GM12872 (cell line): ENCODE data around the gene JARID2.

Source experiments
- CTCF ChIP-seq: IDR thresholded peaks from 3 replicates; pipeline ENCODE4 v1.5.1; 2011; ENCODE audit warnings: low read depth, mild to moderate bottlenecking, low read length, moderate library complexity; ENCODE audit not compliant: insufficient read depth

JARID2 gene

DNA sequence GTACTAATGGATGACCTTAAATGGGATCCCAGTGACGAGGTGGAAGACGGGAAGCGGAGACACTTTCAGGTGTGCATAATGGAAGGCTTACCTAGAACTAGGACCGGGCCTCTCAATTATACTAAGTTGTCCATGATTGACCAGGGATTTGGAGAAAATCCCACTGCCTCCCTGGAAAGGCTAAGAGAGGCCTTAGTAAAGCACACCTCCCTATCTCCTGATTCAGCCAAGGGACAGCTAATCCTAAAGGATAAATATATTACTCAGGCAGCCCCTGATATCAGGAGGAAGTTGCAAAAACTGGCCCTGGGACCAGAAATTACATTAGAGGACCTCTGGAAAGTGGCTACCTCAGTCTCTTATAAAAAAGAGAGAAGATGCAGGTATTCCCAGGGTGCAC lies 93.2 kb downstream of the JARID2 start:
- TF ChIP-seq CTCF = no peak

GRCh38 chr6:15340105-15340601 lies 94.3 kb downstream of the JARID2 start:
- TF ChIP-seq CTCF = no peak

GRCh38 chr6:15340775-15341174 lies 94.9 kb downstream of the JARID2 start:
- no peak for TF ChIP-seq CTCF

DNA sequence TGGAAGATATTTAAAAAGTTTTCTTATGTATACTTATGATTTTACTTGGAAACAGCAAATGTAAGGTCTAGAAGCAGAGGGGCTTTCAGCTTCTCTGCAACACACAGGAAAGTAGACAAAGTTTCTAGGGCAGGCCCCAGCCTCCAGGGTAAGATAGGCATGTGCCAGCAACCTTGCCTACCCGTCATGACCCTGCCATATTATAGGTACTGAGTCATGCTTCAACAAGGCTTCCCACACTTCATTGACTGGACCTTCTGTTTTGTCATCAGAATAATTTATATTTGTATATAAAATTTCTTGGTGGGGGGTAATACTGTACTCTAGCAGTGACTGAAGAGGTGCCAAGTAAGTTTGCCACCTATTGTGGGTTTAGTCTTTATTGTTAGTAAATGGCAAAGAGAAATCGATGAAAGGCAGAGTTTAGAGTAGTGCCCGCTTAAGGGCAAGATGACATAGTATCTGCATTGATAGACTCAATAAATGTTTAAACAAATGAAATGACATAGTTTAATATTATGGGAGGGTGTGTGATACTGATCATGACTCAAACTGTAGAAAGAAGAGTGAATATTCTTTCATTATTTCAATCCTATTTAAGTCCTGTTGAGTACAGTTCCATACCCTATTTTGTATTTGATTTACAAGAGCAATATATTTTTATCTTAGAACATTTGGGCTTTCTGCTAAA lies 95.6 kb downstream of the JARID2 start:
- no peak for TF ChIP-seq CTCF

- no peak for TF ChIP-seq CTCF
Observed at GRCh38 chr6:15342114-15342513, 96.2 kb downstream of the JARID2 start.

DNA sequence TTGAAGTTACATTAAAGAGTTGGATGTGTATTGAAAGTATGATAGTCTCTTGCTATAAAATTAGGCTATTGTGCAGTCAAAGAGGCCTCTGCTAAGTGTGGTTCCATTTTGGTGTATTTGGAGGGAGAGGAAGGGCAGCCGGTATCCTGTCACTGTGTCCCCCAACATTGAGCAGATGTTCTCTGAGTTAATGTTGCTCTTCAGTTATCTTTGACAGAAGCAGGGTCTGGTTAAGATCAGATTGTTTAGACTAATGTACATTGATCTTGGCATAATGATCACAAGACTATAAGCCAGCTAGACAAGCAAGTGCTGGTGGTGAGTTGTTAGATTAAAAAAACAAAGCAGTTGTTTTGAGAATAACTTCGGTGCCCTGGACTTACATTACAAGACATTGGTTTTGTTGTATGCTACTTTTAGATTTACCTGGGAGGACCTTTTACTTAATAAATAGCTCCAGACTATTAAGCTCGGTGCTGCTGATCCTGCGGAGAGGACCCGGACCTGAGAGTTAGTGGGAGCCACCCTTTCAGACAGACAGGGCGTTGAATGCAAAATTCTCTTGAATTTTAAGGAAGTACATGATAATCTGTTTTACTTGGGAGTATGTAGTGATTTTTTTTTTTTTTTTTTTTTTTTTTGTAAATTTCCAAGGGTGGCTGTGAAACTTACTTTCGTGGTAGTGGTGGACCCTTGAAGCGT lies 97.8 kb downstream of the JARID2 start:
- no peak for TF ChIP-seq CTCF

DNA sequence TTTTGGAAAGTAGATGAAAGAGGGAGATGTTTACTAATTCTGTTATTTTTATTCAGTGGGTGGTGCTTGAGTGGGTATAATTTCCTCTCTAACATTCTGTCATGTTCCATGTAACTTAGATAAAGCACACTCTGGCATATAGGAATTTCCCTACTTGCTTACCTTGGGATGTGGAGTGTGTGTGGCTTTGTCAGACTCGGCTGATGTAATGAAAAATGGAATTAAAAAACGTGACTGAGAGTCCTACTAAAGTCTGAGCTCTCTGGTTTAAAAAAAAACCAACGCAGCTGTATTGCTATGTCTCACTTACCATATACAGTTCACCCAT lies 98.3 kb downstream of the JARID2 start:
- TF ChIP-seq CTCF = no peak
